T follicular helper cell (primary cell): ENCODE results near the gene NSD2.

Experiments used
- DNase-seq: peaks from one replicate; pipeline ENCODE4 v3.0.0-alpha.2; 2020; ENCODE audit warnings: low read depth

The NSD2 gene

DNA sequence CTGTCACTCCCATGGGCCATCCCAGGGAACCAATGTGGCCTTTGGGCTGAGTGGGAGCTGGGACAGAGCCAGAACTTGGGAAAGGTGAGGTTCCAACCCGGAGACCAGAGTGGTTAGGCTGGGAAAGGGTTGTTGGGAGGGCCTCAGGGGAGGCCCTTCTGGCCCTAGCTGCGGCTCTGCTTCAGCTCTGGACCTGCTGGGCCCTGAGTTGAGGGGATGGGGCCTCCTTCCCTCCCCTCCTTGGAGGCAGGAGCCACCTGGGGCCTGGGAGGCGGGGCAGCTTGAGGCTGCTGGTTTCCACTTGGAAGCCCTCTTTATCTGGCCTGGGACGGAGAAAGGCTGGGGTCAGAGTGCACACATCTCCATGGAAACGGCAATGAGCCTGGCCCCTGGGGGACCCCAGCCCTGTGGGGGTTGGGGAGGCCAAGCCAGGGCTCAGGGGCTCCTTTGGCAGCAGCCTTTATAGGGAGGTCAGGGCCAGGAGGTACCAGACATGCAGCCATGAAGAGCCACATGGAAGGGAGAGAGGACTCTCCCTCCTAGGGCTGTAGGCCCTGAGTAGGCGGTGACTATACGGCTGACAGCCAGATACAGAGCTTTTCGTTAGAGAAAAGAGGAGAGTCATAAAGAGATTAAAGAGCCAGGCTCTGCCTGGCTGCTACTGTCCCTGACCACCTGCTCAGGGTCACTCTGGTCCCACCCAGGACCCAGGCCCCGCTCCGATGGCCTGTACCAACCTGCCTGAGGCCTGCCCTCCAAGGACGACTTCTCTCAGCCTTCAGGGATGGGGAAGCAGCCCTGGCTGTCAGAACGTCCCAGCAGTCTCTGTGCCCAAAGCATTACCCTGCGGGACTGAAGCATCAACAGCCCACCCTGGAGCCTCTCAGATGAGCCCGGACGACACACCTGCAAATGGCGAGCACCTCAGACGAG lies 6.9 kb upstream of the NSD2 start:
- no peak for DNase-seq

DNA sequence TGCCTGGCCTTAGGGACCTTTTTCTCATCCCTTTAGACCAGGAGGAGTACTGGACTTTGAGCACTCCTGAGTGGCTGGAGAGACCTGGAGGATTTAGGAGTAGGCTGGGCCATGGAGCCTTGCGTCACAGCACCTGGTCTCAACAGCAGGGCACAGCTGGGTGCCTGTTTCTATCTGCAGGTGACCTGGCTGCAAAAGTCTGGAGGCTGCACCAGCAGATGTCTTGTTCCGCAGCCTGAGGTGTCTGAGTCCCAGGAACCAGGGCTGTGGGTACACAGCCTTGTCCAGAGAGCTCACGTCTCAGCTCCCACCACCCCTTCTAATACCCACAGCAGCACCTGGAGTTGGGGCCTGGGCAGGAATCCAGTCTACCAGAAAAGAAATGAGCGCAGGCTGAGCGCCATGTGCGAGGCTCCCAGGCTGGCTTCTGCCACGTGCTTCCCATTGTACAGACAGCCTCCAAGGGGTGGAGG lies 5.0 kb upstream of the NSD2 start:
- DNase-seq, result no peak

DNA sequence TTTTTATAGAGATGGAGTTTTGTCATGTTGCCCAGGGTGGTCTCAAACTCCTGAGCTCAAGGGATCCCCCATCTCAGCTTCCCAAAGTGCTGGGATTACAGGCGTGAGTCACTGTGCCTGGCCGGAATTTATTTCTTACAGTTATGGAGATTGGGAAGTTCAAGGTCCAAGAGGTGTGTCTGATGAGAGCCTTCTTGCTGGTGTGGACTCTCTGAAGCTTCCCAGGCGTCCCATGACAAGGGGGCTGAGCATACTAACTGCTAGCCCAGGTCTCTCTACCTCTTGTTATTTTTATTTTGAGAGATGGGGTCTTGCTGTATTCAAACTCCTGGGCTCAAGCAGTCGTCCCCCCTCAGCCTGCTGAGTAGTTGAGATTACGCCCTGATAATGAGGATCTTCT lies 2.9 kb upstream of the NSD2 start:
- DNase-seq, result no peak

DNA sequence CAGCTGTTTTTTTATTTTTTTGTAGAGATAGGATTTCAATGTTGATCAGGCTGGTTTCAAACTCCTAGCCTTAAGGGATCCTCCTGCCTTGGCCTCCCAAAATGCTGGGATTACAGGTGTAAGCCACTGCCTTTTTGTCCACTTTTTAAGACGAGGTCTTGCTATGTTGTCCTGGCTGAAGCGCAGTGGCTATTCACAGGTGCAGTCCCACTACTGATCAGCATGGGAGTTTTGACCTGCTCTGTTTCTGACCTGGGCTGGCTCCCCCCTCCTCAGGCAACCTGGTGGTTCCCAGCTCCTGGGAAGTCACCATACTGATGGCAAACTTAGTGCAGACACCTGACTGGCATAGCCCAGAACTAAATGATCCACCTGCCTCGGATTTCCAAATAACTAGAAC lies 2.3 kb upstream of the NSD2 start:
- no peak for DNase-seq

DNA sequence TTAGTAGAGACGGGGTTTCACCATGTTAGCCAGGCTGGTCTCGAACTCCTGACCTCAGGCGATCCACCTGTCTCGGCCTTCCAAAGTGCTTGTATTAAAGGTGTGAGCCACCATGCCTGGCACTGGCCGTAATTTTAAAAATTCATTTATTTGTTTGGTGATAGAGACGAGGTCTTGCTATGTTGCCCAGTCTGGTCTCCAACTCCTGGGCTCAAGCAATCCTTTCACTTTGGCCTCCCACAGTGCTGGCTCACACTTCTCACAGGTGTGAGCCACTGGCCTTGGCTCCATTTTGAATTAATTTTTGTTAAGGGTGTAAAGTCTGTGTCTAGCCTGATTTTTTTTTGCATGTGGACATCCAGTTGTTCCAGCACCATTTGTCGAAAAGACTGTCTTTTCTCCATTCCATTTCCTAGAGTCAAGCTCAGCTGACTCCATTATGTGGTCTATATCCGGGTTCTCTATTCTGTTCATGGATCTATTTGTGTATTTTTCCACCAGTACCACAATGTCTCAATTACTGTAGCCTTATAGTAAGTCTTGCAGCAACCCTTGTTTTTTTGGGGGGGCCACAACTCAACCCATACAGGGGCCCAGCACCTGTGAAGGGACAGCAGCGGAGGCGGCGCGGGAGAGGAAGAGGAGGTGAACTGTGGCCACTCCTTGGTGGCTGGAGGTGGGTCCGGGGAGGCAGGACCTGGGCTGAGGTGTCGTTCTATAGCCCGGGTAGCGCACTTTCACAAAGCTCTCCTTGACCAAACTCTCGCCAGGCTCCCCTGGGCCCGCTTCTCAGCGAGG lies 1.5 kb upstream of the NSD2 start:
- DNase-seq, result no peak

DNA sequence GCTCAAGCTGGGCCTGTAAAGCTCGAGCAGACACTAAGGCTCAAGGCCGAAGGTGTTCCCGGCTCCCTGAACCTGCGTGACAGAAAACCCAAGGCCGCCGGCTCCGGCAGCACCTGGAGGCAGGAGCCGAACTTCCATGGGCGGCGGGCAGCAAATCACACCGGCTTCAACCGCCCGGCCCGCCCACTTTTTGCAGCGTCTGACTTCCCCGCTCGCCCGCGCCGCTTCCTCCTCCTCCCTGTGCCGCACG lies 940 bp upstream of the NSD2 start:
- peak; percentile 83 for DNase-seq

DNA sequence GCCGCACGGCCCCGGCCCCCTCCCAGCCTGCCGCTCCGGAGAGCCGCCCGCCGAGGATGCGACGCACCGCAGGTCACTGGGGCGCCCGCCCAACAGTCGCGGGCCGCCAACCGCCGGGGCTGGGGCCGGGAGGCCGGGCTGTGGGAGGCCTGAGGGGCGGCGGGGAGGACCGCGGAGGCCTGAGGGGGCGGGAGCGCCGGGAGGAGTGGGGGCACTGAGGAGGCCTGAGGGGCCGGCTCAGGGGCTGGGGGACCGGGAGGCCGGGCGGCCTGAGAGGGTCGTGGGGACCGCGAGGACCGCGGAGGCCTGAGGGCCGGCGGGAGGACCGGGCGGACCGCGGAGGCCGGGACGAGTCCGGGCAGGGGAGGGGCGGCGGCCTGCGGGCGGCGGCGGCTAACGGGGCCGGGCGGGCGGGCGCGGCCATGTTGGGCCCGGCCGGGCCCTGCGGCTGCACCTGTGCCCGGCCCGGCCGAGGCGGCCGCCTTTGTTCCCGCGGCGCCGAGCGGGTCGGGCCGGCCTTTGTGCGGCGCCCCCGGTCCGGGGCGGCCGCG lies 353 bp downstream of the NSD2 start:
- DNase-seq, result no peak

DNA sequence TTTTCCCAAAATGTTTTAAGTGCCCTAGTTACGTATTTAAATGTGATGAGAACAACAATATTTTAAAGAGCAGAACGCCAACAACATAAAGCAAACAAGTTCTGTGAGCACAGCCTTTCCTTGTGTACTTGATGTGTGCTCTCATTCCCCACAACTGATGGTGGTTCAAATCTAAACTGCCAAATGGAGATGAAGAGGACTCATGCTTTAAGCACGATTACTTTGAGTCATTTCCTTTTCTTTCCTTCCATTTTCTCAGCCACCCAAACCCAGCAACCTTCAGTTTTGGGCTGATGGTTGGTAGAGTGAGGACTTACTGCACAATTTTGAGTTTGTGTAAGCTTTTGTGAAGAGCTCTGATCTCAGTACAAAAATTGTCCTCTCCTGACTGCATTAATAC lies 1.7 kb downstream of the NSD2 start:
- no peak for DNase-seq

DNA sequence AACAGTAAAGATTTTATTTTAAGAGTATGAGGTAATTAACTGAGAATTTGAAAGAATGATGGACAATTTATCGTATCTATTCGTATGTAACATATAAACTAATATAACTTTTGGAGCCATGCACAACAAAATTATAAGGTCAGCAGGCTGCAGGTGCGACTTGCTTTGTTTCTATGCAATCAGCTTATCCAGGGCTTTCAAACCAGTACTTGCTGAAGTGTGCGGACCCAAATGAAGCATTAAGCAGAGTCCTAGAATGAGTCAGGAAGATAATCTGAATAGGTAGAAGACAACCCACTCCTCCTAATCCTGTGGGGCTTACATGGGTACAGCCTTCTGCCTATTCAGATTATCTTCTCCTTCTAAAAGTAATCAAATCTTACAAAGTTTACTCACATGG lies 2.1 kb downstream of the NSD2 start:
- no peak for DNase-seq

DNA sequence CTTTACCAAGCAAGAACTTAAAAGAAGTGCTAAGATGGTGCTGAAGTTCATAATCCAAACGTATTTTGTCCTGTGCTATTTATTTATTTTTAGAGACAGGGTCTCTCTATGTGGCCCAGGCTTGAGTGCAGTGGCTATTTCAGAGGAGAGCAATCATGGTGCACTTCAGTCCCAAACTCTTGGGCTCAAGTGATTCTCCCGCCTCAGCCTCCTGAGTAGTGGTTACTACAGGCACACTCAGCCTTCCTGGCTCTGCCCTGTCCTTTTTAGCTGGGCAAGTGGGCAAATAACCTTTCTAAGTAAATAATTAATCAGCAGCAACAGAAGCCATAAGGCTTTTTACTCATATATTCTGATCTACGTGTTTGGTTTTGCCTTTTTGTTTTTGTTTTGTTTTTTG lies 2.6 kb downstream of the NSD2 start:
- DNase-seq, result no peak

DNA sequence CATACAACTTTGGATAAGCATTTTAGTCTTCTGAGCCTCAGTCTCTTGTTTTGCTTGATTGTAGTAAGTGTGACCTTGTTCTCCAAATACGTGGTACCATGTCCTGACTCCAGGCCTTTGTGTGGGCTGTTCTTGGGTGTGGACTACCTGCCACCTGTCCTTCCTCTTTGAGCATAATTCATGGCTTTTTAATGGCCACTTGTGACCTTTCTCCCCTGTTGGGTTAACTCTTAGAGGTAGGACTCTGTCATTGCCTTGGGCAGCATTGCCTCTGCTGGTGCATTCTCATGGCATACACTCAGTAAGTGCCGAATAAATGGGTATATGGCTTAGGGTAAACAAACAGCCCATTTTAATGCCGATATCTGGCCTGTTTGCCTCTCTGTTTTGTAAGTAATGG lies 3.0 kb downstream of the NSD2 start:
- DNase-seq, result no peak

DNA sequence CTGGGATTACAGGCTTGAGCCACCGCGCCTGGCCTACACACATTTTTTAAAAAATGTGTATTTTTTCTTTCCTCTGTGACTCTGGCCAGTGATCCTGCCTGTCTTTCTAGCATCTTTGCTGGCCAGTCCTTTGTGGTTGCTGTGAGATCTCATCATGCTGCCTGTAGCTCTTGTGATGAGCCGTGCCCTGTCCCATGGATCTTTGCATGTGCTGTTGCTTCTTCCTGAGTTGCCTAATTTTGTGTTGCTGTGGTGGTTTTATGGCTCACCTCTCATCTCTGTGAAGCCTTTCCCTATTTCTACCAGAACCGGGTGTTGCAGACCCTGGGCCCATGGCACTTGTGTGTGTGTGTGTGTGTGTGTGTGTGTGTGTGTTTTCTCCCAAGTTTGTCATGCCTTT lies 8.3 kb downstream of the NSD2 start:
- no peak for DNase-seq

DNA sequence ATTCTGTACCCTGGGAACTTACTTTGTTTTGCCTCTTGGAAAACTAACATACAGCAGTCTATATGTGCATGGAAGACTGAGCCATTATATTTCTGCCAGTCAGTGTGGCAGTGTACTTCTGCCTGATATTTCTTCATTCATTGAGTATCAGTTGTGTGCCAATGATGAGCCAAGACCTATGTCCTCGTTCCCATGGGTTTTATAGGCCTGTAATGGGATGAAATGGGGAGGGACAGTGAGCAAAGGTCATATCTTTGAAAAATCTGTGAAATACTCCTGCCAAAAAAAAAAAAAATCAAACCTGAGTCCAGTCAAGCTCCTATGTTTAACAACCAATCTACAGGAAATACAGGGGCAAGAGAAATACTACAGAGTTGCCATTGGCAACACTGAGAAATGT lies 9.1 kb downstream of the NSD2 start:
- no peak for DNase-seq

DNA sequence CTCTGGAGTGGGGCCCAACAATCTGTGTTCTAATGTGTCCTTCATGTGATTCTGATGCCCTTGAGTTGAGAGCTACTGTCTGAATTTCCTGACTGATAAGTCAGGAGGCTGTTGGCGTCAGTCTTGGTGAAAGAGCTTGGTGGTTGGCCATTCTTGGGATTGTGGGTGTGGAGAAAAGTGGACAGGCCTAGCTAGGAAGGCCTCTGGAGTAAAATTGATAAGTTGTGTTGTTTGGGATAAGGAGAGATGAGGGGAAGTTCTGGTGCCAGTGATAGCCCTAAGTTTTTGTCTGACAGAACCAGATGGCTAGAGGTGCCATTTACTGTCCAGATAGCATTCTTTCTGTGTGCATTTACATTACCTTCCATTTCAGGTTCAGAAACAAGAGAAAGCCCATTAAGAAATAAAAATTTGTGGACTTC lies 11.7 kb downstream of the NSD2 start:
- no peak for DNase-seq

DNA sequence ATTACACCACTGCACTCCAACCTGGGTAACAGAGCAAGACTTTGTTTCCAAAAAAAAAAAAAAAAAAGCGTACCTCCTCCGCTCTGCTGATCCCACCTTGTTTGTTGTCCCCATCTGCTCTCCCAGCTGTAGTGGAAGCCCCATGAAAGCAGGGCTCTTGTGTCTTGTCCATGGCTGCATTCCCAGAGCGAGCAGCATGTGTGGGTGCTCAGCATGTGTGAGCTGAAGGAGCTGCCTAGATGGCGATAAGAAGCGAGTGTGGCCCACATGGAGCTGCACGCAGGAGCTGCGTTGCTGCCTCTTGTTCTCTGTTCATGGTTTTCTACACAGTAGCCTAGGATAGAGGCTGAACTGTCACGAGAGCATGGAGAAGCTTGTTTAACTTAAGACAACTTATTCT lies 12.4 kb downstream of the NSD2 start:
- DNase-seq, result no peak

DNA sequence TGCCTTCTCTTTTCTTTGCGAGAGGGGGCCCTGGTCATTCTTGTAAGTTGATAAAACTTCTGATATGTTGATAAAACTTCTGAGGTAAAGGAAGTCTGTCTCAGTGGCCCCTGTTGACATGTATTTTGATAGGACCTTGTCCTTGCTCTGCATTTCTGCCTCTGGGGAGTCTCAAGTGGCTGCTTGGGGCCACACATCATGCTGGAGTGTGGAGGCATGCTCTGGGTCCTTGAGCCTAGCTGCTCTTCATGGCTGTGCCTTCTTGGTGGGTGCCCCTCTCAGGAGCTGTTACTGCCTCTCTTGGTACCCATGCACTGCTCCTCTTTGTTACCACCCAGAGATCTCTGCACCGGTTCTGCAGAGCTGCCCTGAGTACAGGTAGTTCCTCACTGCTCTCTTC lies 14.2 kb downstream of the NSD2 start:
- DNase-seq, result no peak

DNA sequence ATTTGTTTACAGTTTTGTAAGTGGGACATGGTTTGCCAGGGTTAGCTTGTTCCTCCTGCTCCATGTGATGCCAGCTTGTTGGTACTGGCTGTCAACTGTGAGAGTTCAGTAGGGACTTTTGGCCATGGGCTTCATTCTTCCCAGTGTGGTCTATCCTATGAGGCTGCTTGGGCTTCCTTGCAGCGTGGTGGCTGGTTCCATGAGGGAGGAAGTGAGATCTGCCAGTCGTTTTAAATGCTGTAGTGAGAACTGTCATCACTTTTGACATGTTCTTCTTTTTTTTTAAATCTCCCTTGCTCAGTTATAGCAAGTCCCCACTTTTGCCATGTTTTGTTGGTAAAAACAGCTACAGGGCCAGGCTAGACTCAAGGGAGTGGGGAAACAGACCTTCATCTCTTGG lies 15.9 kb downstream of the NSD2 start:
- no peak for DNase-seq

DNA sequence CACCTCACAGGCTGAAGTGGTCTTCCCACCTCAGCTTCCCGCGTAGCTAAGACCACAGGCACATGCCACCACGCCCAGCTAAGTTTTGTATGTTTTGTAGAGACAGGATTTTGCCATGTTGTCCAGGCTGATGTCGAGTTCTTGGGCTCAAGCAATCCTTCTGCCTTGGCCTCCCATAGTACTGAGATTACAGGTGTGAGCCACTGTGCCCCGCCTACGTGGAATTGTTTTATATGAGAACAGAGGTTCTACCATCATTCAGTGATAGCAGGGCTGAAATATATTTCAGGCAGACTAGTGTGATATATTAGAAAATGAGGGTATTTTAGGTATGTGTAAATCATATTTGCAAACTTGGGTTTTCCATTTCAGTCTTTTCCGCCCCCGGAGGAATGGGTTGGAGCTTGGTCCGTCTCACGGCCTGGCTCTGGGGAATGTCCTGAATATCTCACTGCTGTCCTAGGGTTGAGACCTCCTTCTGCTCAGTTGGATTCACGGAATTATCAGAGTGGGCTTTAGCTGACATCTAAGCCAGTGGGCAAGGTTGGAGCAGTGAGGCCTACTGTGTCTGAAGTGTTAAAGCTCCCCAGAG lies 19.9 kb downstream of the NSD2 start:
- no peak for DNase-seq

DNA sequence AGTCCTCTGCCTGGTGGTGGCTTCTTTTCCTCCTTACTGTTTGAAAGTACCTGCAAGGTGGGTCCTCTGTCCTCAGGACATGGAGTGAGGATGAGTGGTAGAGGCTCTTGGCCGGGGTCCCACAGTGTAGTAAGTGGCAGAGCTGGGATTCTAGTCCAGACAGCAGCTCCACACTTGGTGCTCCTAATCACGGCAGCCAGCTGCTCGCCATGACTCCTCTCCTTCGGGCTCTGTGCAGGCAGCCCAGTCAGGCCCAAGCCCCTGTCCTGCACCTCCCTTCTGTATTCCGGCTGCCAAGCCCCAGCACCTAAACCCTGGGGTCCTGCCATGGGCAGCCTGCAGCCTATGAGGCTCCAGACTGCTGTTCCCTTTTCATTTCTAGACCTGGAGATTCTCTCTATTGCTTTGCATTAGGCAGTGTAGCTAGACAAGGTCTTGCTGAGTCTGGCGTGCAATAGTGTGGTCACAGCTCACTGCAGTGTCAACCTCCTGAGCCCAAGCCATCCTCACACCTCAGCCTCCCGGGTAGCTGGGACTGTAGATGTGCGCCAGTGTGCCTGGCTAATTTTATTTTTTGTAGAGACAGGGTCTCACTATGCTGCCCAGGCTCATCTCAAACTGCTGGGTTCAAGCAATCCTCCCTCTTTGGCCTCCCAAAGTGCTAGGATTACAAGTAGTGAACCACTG lies 24.9 kb downstream of the NSD2 start:
- DNase-seq, result no peak

DNA sequence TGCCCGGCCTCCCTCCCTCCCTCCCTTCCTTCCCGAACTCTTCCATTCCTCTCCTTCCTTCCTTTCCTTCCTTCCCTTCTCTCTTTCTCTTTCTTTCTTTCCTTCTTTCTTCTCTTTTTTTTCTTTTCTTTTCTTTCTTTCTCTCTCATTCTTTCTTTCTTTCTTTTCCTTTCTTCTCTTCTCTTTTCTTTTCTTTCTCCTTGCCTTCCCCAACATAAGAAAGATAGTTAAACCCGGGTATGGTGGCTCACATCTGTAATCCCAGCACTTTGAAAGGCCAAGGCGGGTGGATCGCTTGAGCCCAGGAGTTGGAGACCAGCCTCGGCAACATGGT lies 25.4 kb downstream of the NSD2 start:
- no peak for DNase-seq

DNA sequence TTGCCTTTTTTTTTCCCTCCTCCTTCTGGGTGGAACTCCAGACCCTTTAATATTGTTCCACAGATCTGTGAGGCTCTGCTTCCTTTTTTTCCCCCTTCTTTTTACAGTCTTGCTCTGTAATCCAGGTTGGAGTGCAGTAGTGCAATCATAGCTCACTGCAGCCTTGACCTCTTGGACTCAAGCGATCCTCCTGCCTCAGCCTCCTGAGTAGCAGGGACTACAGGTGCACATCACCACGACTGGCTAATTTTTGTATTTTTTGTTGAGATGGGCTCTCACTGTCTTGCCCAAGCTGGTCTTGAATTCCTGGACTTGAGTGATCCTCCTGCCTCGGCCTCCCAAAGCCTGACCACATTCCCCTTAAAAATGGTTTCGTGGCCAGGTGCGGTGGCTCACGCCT lies 26.8 kb downstream of the NSD2 start:
- no peak for DNase-seq

DNA sequence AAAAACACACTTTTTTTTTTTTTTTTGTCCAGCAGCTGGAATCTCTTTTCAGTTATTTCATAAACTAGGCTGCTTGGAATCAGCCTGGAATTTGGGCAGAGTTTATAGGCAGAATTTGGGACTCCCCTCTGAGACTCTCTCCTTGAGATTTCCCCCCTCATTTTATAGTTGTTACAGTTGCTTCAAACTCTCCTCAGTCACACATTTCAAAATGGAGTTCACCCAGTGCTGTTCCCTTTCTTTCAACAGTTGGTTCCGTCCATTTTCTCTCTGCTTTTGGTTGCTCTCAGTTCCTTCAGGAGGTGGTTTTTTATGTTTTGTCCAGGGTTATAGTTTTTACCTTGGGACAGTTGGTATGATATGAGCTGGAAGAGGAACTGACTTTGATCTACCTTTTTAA lies 27.5 kb downstream of the NSD2 start:
- DNase-seq, result no peak
